Measurements from ENCODE around the gene ARFGEF3.
"Not testable (repeated sequence)": the region's sequence is repeated elsewhere in the genome, so short reads cannot be mapped to it uniquely, and the experiment has no call there.

The ARFGEF3 gene

DNA sequence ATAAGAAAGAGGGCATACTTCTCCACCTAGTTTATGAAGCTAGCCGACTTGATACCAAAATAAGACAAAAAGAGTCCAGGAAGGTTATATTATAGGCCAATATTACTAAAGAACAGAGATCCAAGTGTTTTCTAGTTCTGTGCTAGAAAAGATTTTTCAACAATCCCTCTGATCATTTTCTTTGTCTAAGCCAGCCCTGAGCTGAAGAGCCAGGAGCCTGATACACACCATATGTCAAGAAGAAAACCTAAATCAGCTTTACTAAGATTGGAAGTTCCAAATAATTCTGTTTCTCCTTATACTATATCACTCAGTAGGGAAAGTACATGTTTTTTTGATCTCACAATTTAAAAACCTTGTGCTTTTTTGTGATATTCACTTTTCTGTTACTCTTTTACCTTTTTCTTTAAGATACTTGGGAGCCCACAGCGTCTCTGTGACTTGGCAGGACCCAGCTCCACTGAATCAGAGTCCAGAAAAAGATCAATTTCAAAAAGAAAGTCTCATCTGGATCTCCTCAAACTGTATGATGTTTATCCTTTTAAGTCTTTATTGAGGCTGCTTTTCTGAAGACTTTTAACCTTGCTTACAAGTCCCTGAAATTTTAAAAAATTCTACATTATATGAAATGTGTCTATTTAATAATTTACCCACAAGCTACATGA, 99.5 kb downstream of the ARFGEF3 start:
- Mint-ChIP-seq H3K4me1 (no peaks in the 10 kb centered on the region), H3K27ac (no peak overlapping the region), H3K4me3 (no peak overlapping the region), H3K9me3 (no peaks in the 10 kb centered on the region), H3K27me3 (no peaks in the 10 kb centered on the region)
- DNase-seq (no peak), ATAC-seq (no peak)

DNA sequence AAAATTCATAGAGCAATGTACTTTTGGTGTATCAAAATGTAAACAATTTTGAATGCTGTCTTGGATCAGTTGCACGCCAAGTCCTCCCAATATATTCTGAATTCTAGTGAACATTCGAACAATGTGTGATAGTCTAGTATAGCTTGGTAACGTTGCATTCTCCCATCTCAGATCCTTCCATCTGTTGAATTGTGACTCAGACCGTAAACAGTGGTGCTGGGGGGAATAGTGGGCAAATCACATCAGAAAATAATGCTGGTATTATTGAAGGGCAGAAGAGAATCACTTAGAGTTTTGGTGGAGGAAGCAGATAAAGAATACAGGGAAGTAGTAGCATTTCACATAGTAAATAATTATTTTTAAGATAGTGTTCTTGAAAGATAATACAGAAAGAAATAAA, 102.2 kb downstream of the ARFGEF3 start:
- no peaks in the 10 kb centered on the region for H3K9me3 Mint-ChIP-seq

DNA sequence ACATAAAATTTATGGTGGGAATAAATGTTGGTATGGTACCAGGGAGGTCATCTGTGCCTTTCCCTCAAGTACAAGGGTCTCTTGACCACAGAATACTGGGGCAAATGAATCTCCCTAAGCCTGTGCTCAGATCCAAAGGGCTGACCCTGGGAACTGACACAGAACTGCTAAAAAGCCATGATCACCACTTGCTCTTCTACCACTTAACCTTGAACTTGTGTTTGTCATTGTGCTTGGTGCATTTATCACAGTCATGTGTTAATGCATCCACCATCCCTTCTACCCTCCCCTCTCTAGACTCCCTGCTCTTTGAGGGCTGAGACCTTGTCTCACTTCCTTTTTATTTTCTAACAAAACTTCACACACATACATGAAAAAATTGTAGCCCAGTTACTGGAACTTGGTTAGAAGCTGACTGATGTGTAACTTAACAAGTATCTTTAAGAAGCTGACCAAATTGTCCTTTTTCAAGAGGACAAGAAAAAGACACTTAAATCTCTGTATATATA, 102.7 kb downstream of the ARFGEF3 start:
- H3K27ac Mint-ChIP-seq = no peak overlapping the region
- H3K4me3 Mint-ChIP-seq = no peak overlapping the region
- peaks cover 5% of the 10 kb centered on the region for H3K27me3 Mint-ChIP-seq
- DNase-seq (no peak), ATAC-seq (no peak)
- no peaks in the 10 kb centered on the region for H3K9me3 Mint-ChIP-seq
- no peaks in the 10 kb centered on the region for H3K4me1 Mint-ChIP-seq

More for the DNA sequence above, 102.2 kb downstream of the ARFGEF3 start:
- no peak overlapping the region for H3K27ac Mint-ChIP-seq
- H3K4me3 Mint-ChIP-seq = no peak overlapping the region
- H3K4me1 Mint-ChIP-seq = no peaks in the 10 kb centered on the region
- ATAC-seq (no peak), DNase-seq (no peak)
- H3K27me3 Mint-ChIP-seq = peaks cover 5% of the 10 kb centered on the region

DNA sequence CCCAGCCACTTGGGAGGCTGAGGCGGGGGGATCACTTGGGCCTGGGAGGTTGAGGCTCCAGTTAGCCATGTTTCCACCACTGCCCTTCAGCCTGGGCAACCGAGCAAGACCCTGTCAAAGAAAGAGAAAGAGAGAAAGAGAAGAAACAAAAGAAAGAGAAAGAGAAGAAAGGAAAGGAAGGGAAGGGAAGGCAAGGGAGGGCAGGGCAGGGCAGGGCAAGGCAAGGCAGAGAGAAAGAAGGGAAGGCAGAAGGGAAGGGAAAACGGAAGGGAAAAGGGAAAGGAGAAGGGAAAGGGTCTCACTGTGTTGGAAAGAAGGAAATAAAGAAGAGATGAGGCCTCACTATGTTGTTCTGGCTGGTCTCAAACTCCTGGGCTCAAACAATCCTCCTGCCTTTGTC, 104.4 kb downstream of the ARFGEF3 start:
- no peaks in the 10 kb centered on the region for H3K9me3 Mint-ChIP-seq
- H3K27ac Mint-ChIP-seq = no peak overlapping the region
- H3K27me3 Mint-ChIP-seq = peaks cover 5% of the 10 kb centered on the region
- ATAC-seq = no peak
- H3K4me1 Mint-ChIP-seq = no peaks in the 10 kb centered on the region
- H3K4me3 Mint-ChIP-seq = no peak overlapping the region
- no peak for DNase-seq

DNA sequence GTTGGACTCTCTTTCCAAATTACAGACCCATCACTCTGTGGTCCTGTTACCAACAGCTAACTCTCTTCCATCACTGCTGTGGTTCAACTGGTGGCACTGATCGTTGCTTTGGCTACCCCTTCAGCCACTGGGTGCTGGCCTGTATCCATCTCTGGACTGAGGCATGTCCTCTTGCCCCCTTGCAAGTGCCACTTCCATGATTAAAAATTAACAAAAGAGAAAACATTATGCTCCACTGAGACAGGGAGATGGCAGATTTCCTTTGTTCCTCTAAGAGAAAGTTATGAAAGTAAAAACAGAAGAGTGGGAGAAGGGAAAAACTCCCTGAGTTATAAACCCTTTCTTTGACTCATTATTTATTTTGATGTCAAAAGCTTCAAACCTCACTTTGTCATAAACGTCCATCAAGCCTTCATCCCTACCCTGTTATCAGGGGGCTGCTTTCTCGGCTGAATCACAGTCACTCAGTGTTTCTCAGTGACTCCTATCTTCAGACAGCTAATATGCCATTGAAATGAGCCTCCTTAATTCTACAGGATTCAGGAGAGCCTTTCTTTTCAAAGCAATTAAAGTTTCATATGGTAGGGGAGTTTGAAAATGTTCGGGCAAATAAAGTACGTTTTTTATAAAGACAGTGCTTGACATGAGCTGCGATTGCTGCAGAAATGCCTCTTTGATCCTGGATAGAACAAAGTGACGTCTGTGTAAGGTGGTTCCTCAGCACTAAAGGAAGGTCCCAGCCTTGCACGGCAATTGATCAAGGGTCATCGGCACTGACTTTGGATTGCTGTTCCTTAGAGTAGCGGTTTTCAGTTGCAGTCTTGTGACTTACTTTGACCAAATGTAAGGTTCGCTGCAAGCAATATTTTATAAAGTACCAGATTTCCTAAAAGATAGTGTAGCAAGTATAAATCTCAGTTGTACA, 106.5 kb downstream of the ARFGEF3 start:
- Mint-ChIP-seq H3K9me3 (no peaks in the 10 kb centered on the region), H3K4me1 (no peaks in the 10 kb centered on the region), H3K27me3 (peaks cover 5% of the 10 kb centered on the region), H3K27ac (peak overlapping the region in 1 of 2 donors; percentile 28), H3K4me3 (no peak overlapping the region)
- DNase-seq (no peak), ATAC-seq (no peak)

DNA sequence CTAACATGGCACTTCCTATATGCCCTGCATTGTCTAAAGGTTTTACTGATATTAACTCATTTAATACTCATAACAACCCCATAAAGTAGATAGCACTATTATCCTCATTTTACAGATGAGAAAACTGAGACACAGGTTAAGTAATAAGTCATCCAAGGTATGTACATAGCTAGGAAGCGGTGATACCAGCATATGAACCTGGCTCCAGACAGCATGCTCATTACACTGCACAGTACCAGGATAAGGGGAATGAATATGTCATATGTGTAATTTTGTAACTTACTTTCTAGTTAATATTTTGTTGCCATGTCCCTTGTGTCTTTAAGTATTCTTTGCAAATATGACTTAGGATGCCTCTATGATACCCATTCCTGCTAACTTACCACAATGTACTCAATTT, 109.7 kb downstream of the ARFGEF3 start:
- H3K27ac Mint-ChIP-seq = no peak overlapping the region
- DNase-seq = no peak
- no peak overlapping the region for H3K4me3 Mint-ChIP-seq
- no peaks in the 10 kb centered on the region for H3K4me1 Mint-ChIP-seq
- peaks cover 5% of the 10 kb centered on the region for H3K27me3 Mint-ChIP-seq
- ATAC-seq = no peak
- no peaks in the 10 kb centered on the region for H3K9me3 Mint-ChIP-seq

DNA sequence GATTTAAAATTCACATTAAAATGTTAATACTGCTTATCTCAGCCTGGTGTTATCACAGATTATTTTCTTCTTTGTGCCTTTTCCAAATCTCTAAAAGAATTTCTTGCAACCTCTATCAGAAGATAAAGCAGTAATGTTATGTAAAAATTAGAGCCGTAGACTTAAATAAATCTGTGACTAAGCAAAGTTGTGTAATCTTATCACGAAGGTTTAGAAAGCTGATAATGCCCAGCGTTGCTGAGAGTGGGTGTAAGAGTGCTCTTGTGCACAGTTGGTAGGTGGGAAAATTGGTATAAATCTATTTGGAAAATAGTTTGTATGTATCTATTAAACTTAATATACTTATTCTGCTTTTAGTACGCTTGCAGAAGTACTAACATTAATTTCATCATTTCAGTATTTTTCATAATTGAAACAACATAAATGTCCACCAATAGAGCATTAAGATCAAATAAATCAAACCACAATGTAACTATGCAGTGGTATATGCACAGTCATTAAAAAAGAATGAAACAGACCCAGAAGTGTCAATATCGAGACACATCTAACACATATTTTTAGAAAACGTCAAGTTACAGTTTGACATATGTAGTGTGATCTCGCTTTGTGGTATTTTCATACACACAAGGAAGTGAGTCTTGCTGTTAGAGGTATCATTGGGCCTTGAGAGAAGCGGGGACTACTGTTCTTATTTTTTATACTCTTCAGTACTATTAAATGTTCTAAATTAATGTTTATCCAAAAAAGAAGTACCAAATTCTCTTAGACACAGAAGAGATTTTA, 111.0 kb downstream of the ARFGEF3 start:
- H3K27ac Mint-ChIP-seq = no peak overlapping the region
- ATAC-seq (no peak), DNase-seq (no peak)
- H3K4me3 Mint-ChIP-seq = no peak overlapping the region
- H3K9me3 Mint-ChIP-seq = no peaks in the 10 kb centered on the region
- peaks cover 5% of the 10 kb centered on the region for H3K27me3 Mint-ChIP-seq
- no peaks in the 10 kb centered on the region for H3K4me1 Mint-ChIP-seq

DNA sequence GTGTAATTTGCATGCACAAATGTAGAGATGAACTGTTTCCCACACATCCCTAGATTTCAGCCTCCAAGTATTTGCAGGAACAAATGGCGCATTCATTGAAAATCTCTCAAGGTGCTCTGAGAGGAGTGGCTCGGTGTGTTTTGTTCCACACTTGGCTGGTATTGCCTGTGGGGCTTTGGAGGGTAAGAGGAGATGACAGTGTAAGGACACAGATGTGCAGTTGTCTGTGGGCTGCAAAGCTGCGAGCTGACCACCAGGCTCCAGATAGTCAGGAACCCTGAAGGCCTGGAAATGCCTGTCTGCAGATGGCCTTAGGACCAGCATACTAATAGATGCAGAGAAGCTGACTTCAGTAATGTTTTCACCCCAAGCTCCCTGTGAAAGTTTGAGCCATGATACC, 114.2 kb downstream of the ARFGEF3 start:
- Mint-ChIP-seq H3K4me1 (no peaks in the 10 kb centered on the region), H3K9me3 (no peaks in the 10 kb centered on the region), H3K4me3 (no peak overlapping the region), H3K27ac (no peak overlapping the region), H3K27me3 (no peaks in the 10 kb centered on the region)
- DNase-seq (no peak), ATAC-seq (no peak)

DNA sequence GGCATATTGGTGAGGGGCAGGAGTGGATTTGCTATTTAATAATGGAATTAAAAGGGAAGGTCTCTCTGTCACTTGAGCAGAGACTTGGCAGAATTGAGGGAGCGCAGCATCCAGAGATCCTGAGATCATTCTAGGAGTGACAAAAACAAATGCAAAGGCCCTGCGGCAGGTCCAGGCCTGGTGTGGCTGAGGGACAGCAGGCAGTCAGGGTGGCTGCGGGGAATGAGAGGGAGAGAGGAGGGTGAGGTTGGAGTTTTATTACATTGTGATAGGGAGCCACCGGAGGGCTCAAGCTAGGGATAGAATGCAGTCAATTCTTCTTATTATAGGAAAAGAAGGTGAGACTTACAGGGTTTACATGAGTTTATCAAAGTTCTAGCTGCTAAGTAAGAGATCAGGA, 116.1 kb downstream of the ARFGEF3 start:
- no peak overlapping the region for H3K4me3 Mint-ChIP-seq
- DNase-seq (no peak), ATAC-seq (no peak)
- H3K4me1 Mint-ChIP-seq = no peaks in the 10 kb centered on the region
- no peaks in the 10 kb centered on the region for H3K9me3 Mint-ChIP-seq
- no peaks in the 10 kb centered on the region for H3K27me3 Mint-ChIP-seq
- H3K27ac Mint-ChIP-seq = no peak overlapping the region

DNA sequence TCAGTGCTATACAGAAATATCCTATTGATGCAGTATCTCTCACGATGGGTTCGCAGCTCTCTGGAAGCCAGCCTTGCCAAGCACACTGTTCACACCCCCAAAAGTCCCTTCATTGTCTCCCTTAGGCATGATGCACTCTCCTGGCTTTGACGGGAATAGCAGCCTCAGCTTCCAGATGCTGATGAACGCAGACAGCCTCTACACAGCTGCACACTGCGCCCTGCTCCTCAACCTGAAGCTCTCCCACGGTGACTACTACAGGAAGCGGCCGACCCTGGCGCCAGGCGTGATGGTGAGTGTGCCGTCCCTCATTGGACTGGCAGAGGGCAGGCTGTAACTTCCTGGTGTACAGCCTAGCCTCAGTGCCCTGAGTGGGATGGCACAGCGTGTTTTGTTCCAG, 116.6 kb downstream of the ARFGEF3 start:
- Mint-ChIP-seq H3K27me3 (no peaks in the 10 kb centered on the region), H3K9me3 (no peaks in the 10 kb centered on the region), H3K27ac (no peak overlapping the region), H3K4me3 (no peak overlapping the region), H3K4me1 (no peaks in the 10 kb centered on the region)
- DNase-seq (no peak), ATAC-seq (peak; percentile 32)

DNA sequence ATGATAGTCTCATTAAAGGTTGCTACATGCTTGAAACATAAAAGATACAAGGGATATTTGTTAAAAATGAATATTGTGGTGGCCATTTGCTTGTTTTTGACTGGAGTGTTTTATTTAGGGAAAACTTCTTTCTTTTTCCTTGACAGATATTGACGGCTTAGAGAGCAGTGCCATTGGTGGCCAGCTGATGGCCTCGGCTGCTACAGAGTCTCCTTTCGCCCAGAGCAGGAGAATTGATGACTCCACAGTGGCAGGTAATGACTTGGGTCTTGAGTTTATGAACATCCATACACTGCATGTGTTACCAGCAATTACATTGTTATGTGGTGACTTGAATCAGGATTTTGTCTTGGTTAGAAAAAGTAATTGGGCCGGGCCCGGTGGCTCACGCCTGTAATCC, 124.1 kb downstream of the ARFGEF3 start:
- Mint-ChIP-seq H3K4me3 (no peak overlapping the region), H3K27me3 (peaks cover 7% of the 10 kb centered on the region), H3K9me3 (no peaks in the 10 kb centered on the region), H3K4me1 (peaks cover 8% of the 10 kb centered on the region), H3K27ac (no peak overlapping the region)
- ATAC-seq (no peak), DNase-seq (no peak)

DNA sequence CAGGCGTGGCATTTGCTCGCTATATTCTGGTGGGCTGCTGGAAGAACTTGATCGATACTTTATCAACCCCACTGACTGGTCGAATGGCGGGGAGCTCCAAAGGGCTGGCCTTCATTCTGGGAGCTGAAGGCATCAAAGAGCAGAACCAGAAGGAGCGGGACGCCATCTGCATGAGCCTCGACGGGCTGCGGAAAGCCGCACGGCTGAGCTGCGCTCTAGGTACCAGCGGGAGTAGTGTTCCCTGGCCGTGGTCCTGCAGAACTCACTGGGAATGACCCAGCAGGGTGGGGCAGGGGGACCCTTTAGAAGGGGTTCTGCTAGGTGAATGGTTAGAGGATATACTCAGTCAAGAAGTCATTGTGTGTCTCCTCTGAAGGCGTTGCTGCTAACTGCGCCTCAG, 125.0 kb downstream of the ARFGEF3 start:
- Mint-ChIP-seq H3K9me3 (no peaks in the 10 kb centered on the region), H3K27ac (peak overlapping the region in 1 of 2 donors; percentile 78), H3K4me3 (no peak overlapping the region), H3K27me3 (peaks cover 7% of the 10 kb centered on the region), H3K4me1 (peaks cover 8% of the 10 kb centered on the region)
- ATAC-seq = peak; percentile 24
- no peak for DNase-seq

DNA sequence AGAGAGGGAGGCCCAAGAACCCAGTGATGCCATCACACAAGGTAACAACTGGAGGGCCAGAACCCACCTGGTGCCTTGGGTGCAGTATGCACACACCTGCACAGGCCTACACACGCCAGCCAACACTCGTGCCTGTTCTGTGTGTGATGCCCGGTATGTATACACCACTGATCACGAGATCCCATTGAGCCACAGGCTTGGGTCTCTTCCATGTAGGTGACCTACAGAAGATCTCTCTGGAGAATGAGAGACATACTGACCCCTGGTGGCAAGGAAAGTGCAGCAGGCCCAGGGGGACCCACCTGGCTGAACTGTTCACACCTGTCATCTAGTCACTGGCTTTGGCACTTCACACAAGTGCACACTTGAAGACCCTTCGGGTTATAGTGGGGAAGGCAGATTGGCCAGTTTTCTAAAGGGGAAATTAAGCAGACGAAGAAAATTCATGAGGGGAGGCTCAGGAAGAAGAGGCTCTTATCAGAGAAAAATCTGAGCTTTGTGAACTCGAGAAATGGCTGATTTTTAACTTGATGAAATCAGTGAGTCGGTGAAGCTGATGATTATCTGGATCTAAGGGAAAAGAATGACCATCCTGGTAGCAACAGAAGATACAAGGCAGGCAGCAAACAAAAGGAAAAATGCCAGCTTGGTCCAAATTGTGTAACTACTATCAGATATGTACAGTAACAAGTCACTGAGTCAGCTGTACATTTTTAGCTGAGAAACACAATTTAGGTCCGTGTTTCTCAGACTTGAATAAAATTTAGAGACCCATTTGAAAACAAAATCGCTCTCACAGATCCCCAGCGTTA, 125.6 kb downstream of the ARFGEF3 start:
- ATAC-seq (peak; percentile 65), DNase-seq (peak; percentile 31 to 38)
- no peak overlapping the region for H3K27ac Mint-ChIP-seq
- peaks cover 7% of the 10 kb centered on the region for H3K27me3 Mint-ChIP-seq
- H3K4me3 Mint-ChIP-seq = no peak overlapping the region
- peaks cover 8% of the 10 kb centered on the region for H3K4me1 Mint-ChIP-seq
- no peaks in the 10 kb centered on the region for H3K9me3 Mint-ChIP-seq

DNA sequence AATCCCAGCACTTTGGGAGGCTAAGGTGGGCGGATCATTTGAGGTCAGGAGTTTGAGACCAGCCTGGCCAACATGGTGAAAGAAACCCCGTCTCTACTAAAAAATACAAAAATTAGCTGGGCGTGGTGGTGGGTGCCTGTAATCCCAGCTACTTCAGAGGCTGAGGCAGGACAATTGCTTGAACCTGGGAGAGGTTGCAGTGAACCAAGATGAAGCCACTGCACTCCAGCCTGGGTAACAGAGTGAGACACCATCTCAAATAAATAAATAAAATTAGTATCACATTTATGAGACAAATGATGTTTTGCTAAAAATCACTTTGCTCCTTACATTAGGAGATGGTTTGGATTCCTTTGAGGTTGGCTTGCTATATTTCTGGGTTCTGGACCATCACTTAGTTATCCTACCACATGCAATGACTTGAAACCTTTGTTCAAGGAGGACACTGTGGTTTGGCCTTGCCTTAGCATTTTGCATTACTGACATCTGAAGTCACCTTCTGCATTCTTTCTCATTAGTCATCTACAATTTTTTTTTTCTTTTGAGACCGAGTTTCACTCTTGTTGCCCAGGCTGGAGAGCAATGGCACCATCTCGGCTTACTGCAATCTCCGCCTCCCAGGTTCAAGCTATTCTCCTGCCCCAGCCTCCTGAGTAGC, 126.8 kb downstream of the ARFGEF3 start:
- not testable (repeated sequence) for H3K27me3 Mint-ChIP-seq, ATAC-seq, H3K27ac Mint-ChIP-seq, DNase-seq, H3K4me1 Mint-ChIP-seq, H3K4me3 Mint-ChIP-seq, H3K9me3 Mint-ChIP-seq
